HFFc6 (cell line): Measurements from ENCODE around the gene GLG1. TPM values are rescaled to one million over a fixed set of nuclear protein-coding genes. Genes with fewer than 3 reads are reported as not detected.
A peak's percentile ranks its signal among the peaks of the same experiment; 100 is the strongest.

Experiments
- DNase-seq: peaks from one replicate; pipeline ENCODE4 v3.0.0-alpha.2; 2018
- H3K27ac Mint-ChIP-seq: 2 replicates; pipeline ENCODE4 v1.8.0; 2020; ENCODE audit warnings: mild to moderate bottlenecking, mixed read lengths
- H3K27me3 Mint-ChIP-seq: 2 replicates; pipeline ENCODE4 v1.8.0; 2021; ENCODE audit warnings: mild to moderate bottlenecking, moderate library complexity, mixed read lengths; ENCODE audit not compliant: insufficient read depth
- H3K36me3 Mint-ChIP-seq: 2 replicates; pipeline ENCODE4 v1.8.0; 2021; ENCODE audit warnings: low read depth, mixed read lengths
- H3K4me1 Mint-ChIP-seq: 2 replicates; pipeline ENCODE4 v1.8.0; 2020; ENCODE audit warnings: low read depth, mixed read lengths
- H3K4me3 Mint-ChIP-seq: 2 replicates; pipeline ENCODE4 v1.8.0; 2020; ENCODE audit warnings: mild to moderate bottlenecking, moderate library complexity, mixed read lengths
- H3K9me3 Mint-ChIP-seq: 2 replicates; pipeline ENCODE4 v1.8.0; 2020; ENCODE audit warnings: mild to moderate bottlenecking, mixed read lengths
- total RNA-seq, 6 experiments: library from RNA; stranded (reverse); fragmentation: NEBNext Ultra II Directional; extraction: Animal tissue kit (Norgen Biotek cat#: 25700); gene quantifications; 2 replicates in 1 of 6; 3 replicates in 5 of 6; pipeline ENCODE4 v1.2.3, GENCODE V29; 2021
- TF ChIP-seq, protein P1 (sequence below): fragments of 200-600 bp; sonication (generic); IDR thresholded peaks from 2 replicates; pipeline ENCODE4 v1.5.0; 2021; ENCODE audit warnings: antibody characterized with exemption, mild to moderate bottlenecking

The GLG1 gene
- total RNA-seq, 6 experiments from 2014 or later = 149 to 167 (median 161) TPM

DNA sequence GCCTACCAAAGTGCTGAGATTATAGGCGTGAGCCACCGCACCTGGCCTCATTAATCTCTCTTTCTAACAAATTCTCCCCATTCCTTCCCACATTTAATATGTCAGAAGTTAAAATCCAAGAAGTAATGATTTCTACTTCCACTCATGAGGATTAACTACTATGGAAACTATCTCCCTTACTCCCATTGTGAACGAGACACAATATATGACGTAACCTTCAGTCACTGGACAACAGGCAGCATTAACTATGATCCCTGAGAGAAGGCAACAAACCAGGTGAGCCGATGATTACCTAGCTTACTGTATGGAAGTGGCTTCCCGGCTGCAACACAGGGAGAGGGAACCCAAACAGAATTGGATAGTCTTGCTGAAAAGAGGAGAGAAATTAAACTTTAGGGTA lies 20.0 kb downstream of the GLG1 start:
- H3K27ac Mint-ChIP-seq = no peak overlapping the region
- TF ChIP-seq, protein P1, sequence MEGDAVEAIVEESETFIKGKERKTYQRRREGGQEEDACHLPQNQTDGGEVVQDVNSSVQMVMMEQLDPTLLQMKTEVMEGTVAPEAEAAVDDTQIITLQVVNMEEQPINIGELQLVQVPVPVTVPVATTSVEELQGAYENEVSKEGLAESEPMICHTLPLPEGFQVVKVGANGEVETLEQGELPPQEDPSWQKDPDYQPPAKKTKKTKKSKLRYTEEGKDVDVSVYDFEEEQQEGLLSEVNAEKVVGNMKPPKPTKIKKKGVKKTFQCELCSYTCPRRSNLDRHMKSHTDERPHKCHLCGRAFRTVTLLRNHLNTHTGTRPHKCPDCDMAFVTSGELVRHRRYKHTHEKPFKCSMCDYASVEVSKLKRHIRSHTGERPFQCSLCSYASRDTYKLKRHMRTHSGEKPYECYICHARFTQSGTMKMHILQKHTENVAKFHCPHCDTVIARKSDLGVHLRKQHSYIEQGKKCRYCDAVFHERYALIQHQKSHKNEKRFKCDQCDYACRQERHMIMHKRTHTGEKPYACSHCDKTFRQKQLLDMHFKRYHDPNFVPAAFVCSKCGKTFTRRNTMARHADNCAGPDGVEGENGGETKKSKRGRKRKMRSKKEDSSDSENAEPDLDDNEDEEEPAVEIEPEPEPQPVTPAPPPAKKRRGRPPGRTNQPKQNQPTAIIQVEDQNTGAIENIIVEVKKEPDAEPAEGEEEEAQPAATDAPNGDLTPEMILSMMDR = no peak

DNA sequence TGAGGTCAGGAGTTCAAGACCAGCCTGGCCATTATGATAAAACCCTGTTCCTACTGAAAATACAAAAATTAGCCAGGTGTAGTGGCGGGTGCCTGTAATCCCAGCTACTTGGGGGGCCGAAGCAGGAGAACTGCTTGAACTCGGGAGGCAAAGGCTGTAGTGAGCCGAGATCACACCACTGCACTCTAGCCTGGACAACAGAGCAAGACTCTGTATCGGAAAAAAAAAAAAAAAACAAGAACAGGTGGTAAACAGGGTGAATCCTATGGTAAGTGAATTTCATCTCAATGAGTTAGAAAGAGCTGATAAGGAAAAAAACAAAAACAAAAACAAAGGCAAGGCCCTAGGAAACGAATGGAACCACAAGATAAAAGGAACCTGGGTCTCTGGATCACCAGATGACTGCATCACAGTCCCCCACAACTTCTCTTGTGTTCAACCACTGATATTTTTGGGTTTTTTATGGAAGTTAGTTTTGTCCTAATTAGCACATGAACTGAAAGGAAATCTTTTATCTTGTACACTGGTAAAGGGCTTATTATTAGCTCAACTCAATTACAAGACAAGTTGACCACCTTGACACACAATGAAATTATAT lies 21.0 kb downstream of the GLG1 start:
- no peaks in the 10 kb centered on the region for H3K27me3 Mint-ChIP-seq
- H3K36me3 Mint-ChIP-seq = peaks cover 11% of the 10 kb centered on the region
- no peaks in the 10 kb centered on the region for H3K9me3 Mint-ChIP-seq
- TF ChIP-seq, protein P1 = no peak
- no peak overlapping the region for H3K4me3 Mint-ChIP-seq
- DNase-seq = no peak
- H3K4me1 Mint-ChIP-seq = peaks cover 24% of the 10 kb centered on the region
- no peak overlapping the region for H3K27ac Mint-ChIP-seq

More for the DNA sequence above, 20.0 kb downstream of the GLG1 start:
- Mint-ChIP-seq H3K4me1 (peaks cover 21% of the 10 kb centered on the region), H3K9me3 (no peaks in the 10 kb centered on the region), H3K4me3 (no peak overlapping the region), H3K36me3 (peaks cover 11% of the 10 kb centered on the region), H3K27me3 (no peaks in the 10 kb centered on the region)
- DNase-seq = no peak

DNA sequence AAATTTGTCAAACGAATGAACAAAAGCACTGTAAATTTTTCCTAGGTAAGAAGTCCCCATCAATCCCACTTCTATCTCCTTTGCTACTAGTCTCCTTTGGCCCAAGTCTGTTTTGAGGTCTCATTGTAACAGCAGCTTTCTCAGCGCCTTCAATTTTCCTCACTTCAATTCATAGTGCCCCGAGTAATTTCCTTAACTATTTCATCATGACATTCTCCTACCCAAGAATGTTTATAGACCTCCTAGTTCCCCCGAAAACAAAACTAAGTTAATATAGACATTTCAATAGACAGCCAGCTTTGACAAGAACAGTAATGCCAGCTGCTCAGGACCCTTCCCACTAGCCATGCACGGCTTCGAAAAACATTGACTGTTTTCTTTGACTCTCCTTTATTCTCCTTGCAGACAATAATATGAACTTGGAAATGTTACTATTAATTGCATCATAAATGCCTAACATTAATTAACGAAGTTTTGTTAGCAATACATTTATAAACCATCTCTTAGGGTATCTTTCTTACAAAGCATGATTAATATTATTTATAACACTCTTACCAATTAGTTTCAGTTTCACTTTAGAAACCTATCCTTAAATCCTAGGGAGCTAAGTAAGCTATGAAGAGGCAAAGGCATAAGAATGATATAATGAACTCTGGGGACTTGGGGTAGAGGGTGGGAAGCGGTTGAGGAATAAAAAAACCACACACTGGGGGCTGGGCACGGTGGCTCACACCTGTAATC lies 22.8 kb downstream of the GLG1 start:
- no peak overlapping the region for H3K4me3 Mint-ChIP-seq
- H3K27me3 Mint-ChIP-seq = no peaks in the 10 kb centered on the region
- peaks cover 32% of the 10 kb centered on the region for H3K4me1 Mint-ChIP-seq
- TF ChIP-seq, protein P1 = no peak
- H3K9me3 Mint-ChIP-seq = no peaks in the 10 kb centered on the region
- peaks cover 11% of the 10 kb centered on the region for H3K36me3 Mint-ChIP-seq
- H3K27ac Mint-ChIP-seq = no peak overlapping the region; the same call in 1 of the 2 replicates
- DNase-seq = no peak

DNA sequence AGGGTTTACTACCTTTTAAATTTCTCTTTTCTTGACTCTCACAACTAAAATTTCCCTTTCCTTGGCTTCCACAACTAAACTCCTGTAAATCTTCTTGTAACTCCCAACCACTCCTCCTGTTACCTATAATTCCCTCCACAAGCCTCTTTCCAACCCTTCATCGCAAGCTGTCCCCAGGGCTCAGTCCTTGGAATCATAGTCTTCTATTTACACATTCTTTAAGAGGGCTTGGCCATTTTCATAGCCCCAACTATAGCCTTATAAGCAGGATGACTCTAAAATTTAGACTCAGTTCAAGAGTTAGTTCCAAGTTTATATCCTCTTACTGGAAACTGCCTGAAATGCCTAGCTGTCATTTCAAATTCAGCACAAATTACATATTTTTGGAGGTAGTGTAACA lies 23.9 kb downstream of the GLG1 start:
- peaks cover 11% of the 10 kb centered on the region for H3K36me3 Mint-ChIP-seq
- no peak overlapping the region for H3K4me3 Mint-ChIP-seq
- no peaks in the 10 kb centered on the region for H3K9me3 Mint-ChIP-seq
- DNase-seq = no peak
- peaks cover 43% of the 10 kb centered on the region for H3K4me1 Mint-ChIP-seq
- no peaks in the 10 kb centered on the region for H3K27me3 Mint-ChIP-seq
- TF ChIP-seq, protein P1 = no peak
- peak overlapping the region; percentile 27 for H3K27ac Mint-ChIP-seq

DNA sequence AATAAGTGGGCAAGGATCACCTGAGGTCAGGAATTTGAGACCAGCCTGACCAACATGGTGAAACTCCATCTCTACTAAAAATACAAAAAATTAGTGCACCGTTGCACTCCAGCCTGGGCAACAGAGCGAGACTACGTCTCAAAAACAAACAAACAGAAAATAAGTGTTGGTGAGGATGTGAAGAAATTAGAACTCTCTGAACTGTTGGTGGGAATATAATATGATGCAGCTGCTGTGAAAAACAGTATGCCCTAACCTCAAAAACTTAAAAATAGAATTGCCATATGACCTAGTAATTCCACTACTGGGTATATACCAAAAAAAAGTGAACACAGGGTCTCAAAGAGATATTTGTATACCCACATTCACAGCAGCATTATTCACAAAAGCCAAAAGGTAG lies 26.1 kb downstream of the GLG1 start:
- no peak overlapping the region for H3K4me3 Mint-ChIP-seq
- H3K4me1 Mint-ChIP-seq = peaks cover 50% of the 10 kb centered on the region
- no peak overlapping the region for H3K27ac Mint-ChIP-seq
- DNase-seq = no peak
- TF ChIP-seq, protein P1 = no peak
- no peaks in the 10 kb centered on the region for H3K27me3 Mint-ChIP-seq
- no peaks in the 10 kb centered on the region for H3K9me3 Mint-ChIP-seq
- H3K36me3 Mint-ChIP-seq = peaks cover 5% of the 10 kb centered on the region; the same call in 1 of the 2 replicates
